NB4 (cell line): ENCODE data around the gene RASGEF1B.

Source experiments
- POLR2A ChIP-seq: IDR thresholded peaks from 2 replicates; pipeline ENCODE4 v1.6.1; 2011; ENCODE audit warnings: mild to moderate bottlenecking; ENCODE audit not compliant: insufficient read length; ENCODE audit errors: extremely low read depth
- TF ChIP-seq, protein P1 (sequence below): IDR thresholded peaks from one replicate; pipeline ENCODE4 v1.5.1; 2012; ENCODE audit warnings: low read depth, low read length

DNA sequence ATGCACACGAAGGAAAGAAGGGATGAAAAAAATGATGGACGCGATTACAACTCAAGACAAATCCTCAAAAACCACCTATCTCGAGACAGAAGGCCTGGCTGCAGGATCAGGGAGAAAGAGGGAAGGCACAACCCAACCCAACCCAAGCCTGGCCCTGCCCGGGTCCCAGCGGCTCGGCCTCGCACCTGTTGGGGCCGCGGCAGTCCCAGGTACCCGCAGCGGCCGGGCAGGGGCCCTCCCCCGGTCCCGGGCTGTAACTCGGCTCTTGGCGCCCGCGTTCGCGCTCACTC is 464 bp downstream of the RASGEF1B start:
- TF ChIP-seq POLR2A, result no peak
- TF ChIP-seq, protein P1, sequence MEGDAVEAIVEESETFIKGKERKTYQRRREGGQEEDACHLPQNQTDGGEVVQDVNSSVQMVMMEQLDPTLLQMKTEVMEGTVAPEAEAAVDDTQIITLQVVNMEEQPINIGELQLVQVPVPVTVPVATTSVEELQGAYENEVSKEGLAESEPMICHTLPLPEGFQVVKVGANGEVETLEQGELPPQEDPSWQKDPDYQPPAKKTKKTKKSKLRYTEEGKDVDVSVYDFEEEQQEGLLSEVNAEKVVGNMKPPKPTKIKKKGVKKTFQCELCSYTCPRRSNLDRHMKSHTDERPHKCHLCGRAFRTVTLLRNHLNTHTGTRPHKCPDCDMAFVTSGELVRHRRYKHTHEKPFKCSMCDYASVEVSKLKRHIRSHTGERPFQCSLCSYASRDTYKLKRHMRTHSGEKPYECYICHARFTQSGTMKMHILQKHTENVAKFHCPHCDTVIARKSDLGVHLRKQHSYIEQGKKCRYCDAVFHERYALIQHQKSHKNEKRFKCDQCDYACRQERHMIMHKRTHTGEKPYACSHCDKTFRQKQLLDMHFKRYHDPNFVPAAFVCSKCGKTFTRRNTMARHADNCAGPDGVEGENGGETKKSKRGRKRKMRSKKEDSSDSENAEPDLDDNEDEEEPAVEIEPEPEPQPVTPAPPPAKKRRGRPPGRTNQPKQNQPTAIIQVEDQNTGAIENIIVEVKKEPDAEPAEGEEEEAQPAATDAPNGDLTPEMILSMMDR, result no peak
